ENCODE data around the gene PATE2. TPM values are rescaled to one million over a fixed set of nuclear protein-coding genes. Genes with fewer than 3 reads are reported as not detected.

Gene PATE2
- total and polyA plus RNA-seq, 2 of the 13 experiments (the other 11 are each of a cell fraction or from before 2014, with no cell fraction given), result not detected

DNA sequence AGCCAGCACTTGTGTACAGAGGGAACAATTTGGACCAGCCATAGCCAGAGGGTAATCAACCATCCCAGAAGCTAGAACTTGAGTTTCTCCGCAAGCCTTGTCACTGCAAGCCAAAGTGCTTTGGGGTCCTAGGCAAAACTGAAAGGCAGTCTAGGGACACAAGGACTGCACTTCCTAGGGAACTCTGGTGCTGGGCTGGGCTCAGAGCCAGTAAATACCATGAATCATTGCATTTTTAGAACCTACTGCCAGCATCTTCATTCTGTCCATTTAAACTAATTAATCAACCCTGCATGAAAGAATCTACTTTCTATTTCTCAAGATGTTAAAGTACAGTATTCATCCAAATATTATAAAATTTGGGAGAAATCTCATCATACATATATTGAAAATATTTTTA lies 29.3 kb upstream of the PATE2 start:
- Histone ChIP-seq H3K27ac (ENCODE audit: extremely low read length, insufficient read depth, low read length) (no peak overlapping the region), H3K4me3 (replicated peaks in 1 of 3; ENCODE audit: insufficient read depth in 1 of 3, low read depth in 2 of 3, low read length in 3 of 3) (no peak overlapping the region), H3K4me1 (ENCODE audit: insufficient read depth, low read length) (no peaks in the 10 kb centered on the region), H3K36me3 (replicated peaks in 1 of 2; ENCODE audit: control insufficient read depth in 1 of 2, insufficient read depth in 2 of 2, low read length in 2 of 2) (no peaks in the 10 kb centered on the region), H3K9ac (ENCODE audit: insufficient read depth, low read depth, low read length) (no peak overlapping the region), H4K20me1 (ENCODE audit: insufficient read depth, low read length) (no peaks in the 10 kb centered on the region), H3K79me2 (ENCODE audit: insufficient read depth, low read length) (no peaks in the 10 kb centered on the region), H2AFZ (ENCODE audit: low read length) (no peak overlapping the region), H3K9me3 (ENCODE audit: low read length) (peaks cover 7% of the 10 kb centered on the region; the same call in 1 of the 2 replicates), H3K27me3 (ENCODE audit: control insufficient read depth in 1 of 2, insufficient read depth in 2 of 2, low read length in 2 of 2) (0 out of 5 replicates have a peak, but pooled peaks cover 0 to 2% of the 10 kb centered on the region in 2 experiments), H3K4me2 (ENCODE audit: low read depth, low read length) (no peak overlapping the region)
- DNase-seq (ENCODE audit: low spot score) (no peak), ATAC-seq (no peak), FAIRE-seq (no peak)
- TF ChIP-seq ATF1 (CRISPR knock-in tag; IDR thresholded peaks at IDR 0.05), result no peak
- no peak for TF ChIP-seq CHD2 (IDR thresholded peaks at IDR 0.05; ENCODE audit: low read depth, low read length)
- no peak for TF ChIP-seq ATF3 (CRISPR knock-in tag; IDR thresholded peaks at IDR 0.05)
- TF ChIP-seq ZNF557 (CRISPR knock-in tag; IDR thresholded peaks at IDR 0.05), result no peak
- TF ChIP-seq, protein P1, sequence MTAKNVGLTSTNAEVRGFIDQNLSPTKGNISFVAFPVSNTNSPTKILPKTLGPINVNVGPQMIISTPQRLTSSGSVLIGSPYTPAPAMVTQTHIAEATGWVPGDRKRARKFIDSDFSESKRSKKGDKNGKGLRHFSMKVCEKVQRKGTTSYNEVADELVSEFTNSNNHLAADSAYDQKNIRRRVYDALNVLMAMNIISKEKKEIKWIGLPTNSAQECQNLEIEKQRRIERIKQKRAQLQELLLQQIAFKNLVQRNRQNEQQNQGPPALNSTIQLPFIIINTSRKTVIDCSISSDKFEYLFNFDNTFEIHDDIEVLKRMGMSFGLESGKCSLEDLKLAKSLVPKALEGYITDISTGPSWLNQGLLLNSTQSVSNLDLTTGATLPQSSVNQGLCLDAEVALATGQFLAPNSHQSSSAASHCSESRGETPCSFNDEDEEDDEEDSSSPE (CRISPR knock-in tag; IDR thresholded peaks at IDR 0.05), result no peak
- TF ChIP-seq MIER3 (CRISPR knock-in tag; IDR thresholded peaks at IDR 0.05; ENCODE audit: borderline replicate concordance), result no peak
- TF ChIP-seq CBX5 (CRISPR knock-in tag; IDR thresholded peaks at IDR 0.05; ENCODE audit: borderline replicate concordance), result no peak
- TF ChIP-seq ZNF570 (CRISPR knock-in tag; IDR thresholded peaks at IDR 0.05; ENCODE audit: borderline replicate concordance), result no peak
- no peak for TF ChIP-seq DNMT3B (CRISPR knock-in tag; conservative IDR thresholded peaks at IDR 0.05)
- no peak for TF ChIP-seq NAIF1 (CRISPR knock-in tag; IDR thresholded peaks at IDR 0.05; ENCODE audit: borderline replicate concordance)
- TF ChIP-seq, protein P2, sequence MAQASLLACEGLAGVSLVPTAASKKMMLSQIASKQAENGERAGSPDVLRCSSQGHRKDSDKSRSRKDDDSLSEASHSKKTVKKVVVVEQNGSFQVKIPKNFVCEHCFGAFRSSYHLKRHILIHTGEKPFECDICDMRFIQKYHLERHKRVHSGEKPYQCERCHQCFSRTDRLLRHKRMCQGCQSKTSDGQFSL (CRISPR knock-in tag; IDR thresholded peaks at IDR 0.05), result no peak
- TF ChIP-seq ZKSCAN1 (IDR thresholded peaks at IDR 0.05; ENCODE audit: low read length), result no peak
- TF ChIP-seq POLR2A (IDR thresholded peaks at IDR 0.05; ENCODE audit: insufficient read depth in 1 of 2, low read depth in 2 of 2, low read length in 2 of 2), result no peak
- no peak for TF ChIP-seq KLF11 (CRISPR knock-in tag; IDR thresholded peaks at IDR 0.05)
- no peak for TF ChIP-seq CCAR2 (optimal IDR thresholded peaks at IDR 0.05; ENCODE audit: low read depth, low read length)
- no peak for TF ChIP-seq ZFP36 (IDR thresholded peaks at IDR 0.05; ENCODE audit: borderline replicate concordance, low read depth, low read length, partially characterized antibody)
- TF ChIP-seq, protein P3, sequence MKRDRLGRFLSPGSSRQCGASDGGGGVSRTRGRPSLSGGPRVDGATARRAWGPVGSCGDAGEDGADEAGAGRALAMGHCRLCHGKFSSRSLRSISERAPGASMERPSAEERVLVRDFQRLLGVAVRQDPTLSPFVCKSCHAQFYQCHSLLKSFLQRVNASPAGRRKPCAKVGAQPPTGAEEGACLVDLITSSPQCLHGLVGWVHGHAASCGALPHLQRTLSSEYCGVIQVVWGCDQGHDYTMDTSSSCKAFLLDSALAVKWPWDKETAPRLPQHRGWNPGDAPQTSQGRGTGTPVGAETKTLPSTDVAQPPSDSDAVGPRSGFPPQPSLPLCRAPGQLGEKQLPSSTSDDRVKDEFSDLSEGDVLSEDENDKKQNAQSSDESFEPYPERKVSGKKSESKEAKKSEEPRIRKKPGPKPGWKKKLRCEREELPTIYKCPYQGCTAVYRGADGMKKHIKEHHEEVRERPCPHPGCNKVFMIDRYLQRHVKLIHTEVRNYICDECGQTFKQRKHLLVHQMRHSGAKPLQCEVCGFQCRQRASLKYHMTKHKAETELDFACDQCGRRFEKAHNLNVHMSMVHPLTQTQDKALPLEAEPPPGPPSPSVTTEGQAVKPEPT (CRISPR knock-in tag; IDR thresholded peaks at IDR 0.05; ENCODE audit: low read depth), result no peak
- TF ChIP-seq, protein P4, sequence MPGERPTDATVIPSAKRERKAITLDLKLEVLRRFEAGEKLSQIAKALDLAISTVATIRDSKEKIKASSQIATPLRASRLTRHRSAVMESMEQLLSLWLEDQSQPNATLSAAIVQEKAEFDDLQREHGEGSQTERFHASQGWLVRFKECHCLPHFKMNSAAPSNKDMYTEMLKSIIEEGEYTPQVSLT (CRISPR knock-in tag; IDR thresholded peaks at IDR 0.05; ENCODE audit: borderline replicate concordance, low read depth), result no peak
- no peak for TF ChIP-seq MXI1 (IDR thresholded peaks at IDR 0.05; ENCODE audit: borderline replicate concordance, low read depth, low read length)
- ChIA-PET CTCF (ENCODE audit: low intra/inter-chr PET ratio, low total read pairs) (no interaction called here), POLR2A (no interaction called here)
- intact Hi-C loops (cut with micrococcal nuclease; ENCODE audit: unreplicated experiment) (no loop called here), in situ Hi-C loops (cut with HindIII; ENCODE audit: extremely low pct_ligation_motif_present, low pct_unique_long_range_greater_than_20kb) (no loop called here)
- 86% methylated on average over 1 of the region's 1 CpG for WGBS (ENCODE audit: low lambda C conversion rate)
- BruUV-seq (replicated peaks), result no TSS peak

Data from HepG2 (cell line).